Measurements from ENCODE around the gene HK3.

GRCh38 chr5:176878463-176878862 lies 20.7 kb downstream of the HK3 start:
- TF ChIP-seq CTCF (conservative IDR thresholded peaks at IDR 0.05; ENCODE audit: low read length) (no peak), EZH2phosphoT487 (IDR thresholded peaks at IDR 0.05; ENCODE audit: borderline replicate concordance) (no peak)
